ENCODE measurements around the gene CACNA1G. TPM values are rescaled to one million over a fixed set of nuclear protein-coding genes. Genes with fewer than 3 reads are reported as not detected.

The CACNA1G gene
- total and polyA plus RNA-seq, 2 experiments from 2014 or later, result 0.06 to 0.97 TPM

DNA sequence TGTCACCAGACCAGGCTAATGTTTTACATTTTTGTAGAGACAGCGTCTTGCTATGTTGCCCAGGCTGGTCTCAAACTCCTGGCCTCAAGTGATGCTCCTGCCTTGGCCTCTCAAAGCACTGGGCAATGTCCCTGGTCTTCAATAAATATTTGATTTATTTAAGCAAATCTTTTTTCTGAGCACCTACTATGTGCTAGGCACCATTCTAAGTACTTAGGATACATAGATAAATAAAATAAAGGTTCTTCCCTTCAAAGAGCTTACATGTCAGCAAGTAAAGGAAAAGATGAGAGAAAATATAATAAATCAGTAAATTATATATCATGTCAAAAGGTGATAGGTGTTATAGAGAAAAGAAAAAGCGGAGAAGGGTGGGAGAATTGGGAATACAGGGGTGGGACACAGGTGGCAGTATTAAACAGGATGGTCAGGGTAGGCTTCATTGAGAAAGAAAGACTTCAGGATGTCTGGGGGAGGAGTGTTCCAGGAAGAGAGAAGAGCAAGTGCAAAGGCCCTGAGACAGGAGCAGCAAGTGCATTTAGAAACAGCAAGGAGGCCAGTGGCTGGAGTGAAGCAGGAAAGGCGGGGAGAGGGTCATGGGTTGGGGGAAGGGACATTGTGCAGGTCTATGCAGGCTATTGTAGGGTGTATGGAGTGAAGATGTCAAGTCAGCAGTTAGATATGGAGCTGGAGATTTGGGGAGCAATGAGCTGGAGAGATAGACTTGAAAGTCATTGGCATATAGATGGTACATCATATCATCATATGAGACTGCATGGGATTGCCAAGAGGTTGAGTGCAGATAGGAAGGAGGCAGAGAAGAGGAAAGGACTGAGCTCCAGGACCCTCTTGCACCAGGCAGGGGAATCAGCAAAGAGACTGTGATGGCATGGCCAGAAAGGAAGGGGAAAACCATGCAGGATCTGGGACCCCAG lies 85.5 kb downstream of the CACNA1G start:
- no peaks in the 10 kb centered on the region for H3K9me3 ChIP-seq (ENCODE audit: low read depth)
- DNase-seq, result no peak
- no peak overlapping the region for H3K4me2 ChIP-seq (ENCODE audit: unreplicated experiment)
- in situ Hi-C loops (cut with MboI), result no loop called here
- H3K4me1 ChIP-seq (ENCODE audit: insufficient read depth), result peaks cover 9% of the 10 kb centered on the region
- no peak overlapping the region for H3K9ac ChIP-seq
- H3K4me3 ChIP-seq, result no peak overlapping the region
- H3K27me3 ChIP-seq (replicated peaks; ENCODE audit: insufficient read depth), result no peaks in the 10 kb centered on the region
- 0 out of 2 replicates have a peak, but pooled peaks cover 4% of the 10 kb centered on the region for H3F3A ChIP-seq (ENCODE audit: insufficient read depth)
- no peak overlapping the region for H3K27ac ChIP-seq
- 93 to 99% methylated on average over 3 of the region's 3 CpGs for WGBS, 2 experiments (ENCODE audit: low coverage in 1 of 2, low lambda C conversion rate in 2 of 2, missing lambda C conversion rate in 2 of 2)
- no peaks in the 10 kb centered on the region for H3K9me2 ChIP-seq (ENCODE audit: insufficient read depth)
- H3K79me2 ChIP-seq (ENCODE audit: insufficient read depth), result peaks cover 28% of the 10 kb centered on the region
- TF ChIP-seq EZH2 (IDR thresholded peaks at IDR 0.05; ENCODE audit: insufficient read depth, poor library complexity, severe bottlenecking), result no peak
- no peak for TF ChIP-seq EZH2phosphoT487 (IDR thresholded peaks at IDR 0.05; ENCODE audit: insufficient read depth, low read depth)
- H3K36me3 ChIP-seq (ENCODE audit: low read depth), result no peaks in the 10 kb centered on the region
- no peaks in the 10 kb centered on the region for H4K20me1 ChIP-seq (ENCODE audit: insufficient read depth)
- no peak overlapping the region for H2AFZ ChIP-seq

DNA sequence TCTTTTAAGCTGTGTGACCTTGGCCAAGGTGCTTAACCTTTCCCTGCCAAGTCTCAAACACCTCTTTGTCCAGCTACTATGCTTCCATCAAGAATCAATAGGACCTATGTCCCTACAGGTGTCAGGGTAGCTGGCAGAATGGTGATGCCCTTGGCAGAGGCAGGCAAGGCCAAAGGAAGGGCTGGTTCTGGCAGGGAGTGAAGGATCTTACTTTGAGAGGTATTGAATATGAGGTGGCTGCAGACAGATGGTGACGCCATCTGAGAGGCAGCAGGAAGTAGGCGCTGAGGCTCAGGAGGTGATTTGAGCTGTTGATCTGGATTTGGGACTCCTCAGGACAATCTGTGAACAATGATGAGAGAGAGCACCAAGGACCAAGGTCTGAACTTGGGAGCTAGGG lies 86.7 kb downstream of the CACNA1G start:
- Histone ChIP-seq H3F3A (ENCODE audit: insufficient read depth) (0 out of 2 replicates have a peak, but pooled peaks cover 4% of the 10 kb centered on the region), H2AFZ (no peak overlapping the region), H3K79me2 (ENCODE audit: insufficient read depth) (0 out of 2 replicates have a peak, but pooled peaks cover 22% of the 10 kb centered on the region), H3K4me1 (ENCODE audit: insufficient read depth) (no peaks in the 10 kb centered on the region), H4K20me1 (ENCODE audit: insufficient read depth) (no peaks in the 10 kb centered on the region), H3K9me2 (ENCODE audit: insufficient read depth) (no peaks in the 10 kb centered on the region), H3K9me3 (ENCODE audit: low read depth) (no peaks in the 10 kb centered on the region), H3K36me3 (ENCODE audit: low read depth) (no peaks in the 10 kb centered on the region), H3K4me2 (ENCODE audit: unreplicated experiment) (no peak overlapping the region), H3K27me3 (replicated peaks; ENCODE audit: insufficient read depth) (no peaks in the 10 kb centered on the region), H3K9ac (no peak overlapping the region), H3K4me3 (no peak overlapping the region), H3K27ac (no peak overlapping the region)
- in situ Hi-C loops (cut with MboI), result no loop called here
- TF ChIP-seq EZH2phosphoT487 (IDR thresholded peaks at IDR 0.05; ENCODE audit: insufficient read depth, low read depth) (no peak), EZH2 (IDR thresholded peaks at IDR 0.05; ENCODE audit: insufficient read depth, poor library complexity, severe bottlenecking) (no peak)
- no peak for DNase-seq
- 46 to 48% methylated on average over 2 of the region's 2 CpGs for WGBS, 2 experiments (ENCODE audit: low coverage in 1 of 2, low lambda C conversion rate in 2 of 2, missing lambda C conversion rate in 2 of 2)

DNA sequence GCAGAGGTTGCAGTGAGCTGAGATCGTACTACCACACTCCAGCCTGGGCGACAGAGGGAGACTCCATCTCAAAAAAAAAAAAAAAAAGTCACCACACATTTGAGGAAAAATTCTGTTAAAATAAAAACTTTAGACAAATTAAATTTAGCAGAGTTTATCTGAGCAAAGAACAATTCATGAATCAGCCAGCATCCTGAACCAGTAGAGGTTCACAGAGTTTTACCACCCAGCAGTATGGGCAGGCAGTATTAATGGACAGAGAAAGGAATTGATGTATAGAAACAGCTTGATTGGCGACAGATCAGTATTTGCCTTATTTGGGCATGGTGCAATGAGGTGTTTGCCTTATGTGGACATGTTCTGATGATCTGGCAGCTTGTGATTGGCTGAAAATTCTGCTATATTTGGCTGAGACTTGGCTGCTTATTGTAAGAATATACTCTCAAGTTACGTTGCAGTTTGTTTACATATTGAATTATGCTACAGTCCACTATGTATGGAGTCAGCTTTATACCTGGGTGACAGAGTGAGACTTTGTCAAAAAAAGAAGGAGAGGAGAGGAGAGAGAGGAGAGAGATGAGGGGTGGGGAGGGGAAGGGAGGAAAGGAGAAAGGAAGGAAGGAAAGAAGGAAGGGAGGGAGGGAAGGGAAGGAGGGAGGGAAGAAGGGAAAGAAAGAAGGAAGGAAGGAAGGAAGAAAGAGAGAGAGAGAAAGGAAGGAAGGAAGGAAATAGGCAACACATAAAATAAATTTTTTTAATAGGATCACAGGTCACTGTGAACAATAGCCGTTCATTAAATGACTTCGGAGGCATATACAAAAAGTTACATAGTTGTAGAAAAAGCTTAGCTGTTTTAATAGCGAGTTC lies 88.8 kb downstream of the CACNA1G start:
- no peak overlapping the region for H3K4me2 ChIP-seq (ENCODE audit: unreplicated experiment)
- in situ Hi-C loops (cut with MboI), result no loop called here
- H4K20me1 ChIP-seq (ENCODE audit: insufficient read depth), result no peaks in the 10 kb centered on the region
- 0 out of 2 replicates have a peak, but pooled peaks cover 4% of the 10 kb centered on the region for H3F3A ChIP-seq (ENCODE audit: insufficient read depth)
- H3K27ac ChIP-seq, result no peak overlapping the region
- TF ChIP-seq EZH2 (IDR thresholded peaks at IDR 0.05; ENCODE audit: insufficient read depth, poor library complexity, severe bottlenecking) (no peak), EZH2phosphoT487 (IDR thresholded peaks at IDR 0.05; ENCODE audit: insufficient read depth, low read depth) (no peak)
- no peaks in the 10 kb centered on the region for H3K9me2 ChIP-seq (ENCODE audit: insufficient read depth)
- H3K27me3 ChIP-seq (replicated peaks; ENCODE audit: insufficient read depth), result no peaks in the 10 kb centered on the region
- H3K9ac ChIP-seq, result no peak overlapping the region
- no peaks in the 10 kb centered on the region for H3K4me1 ChIP-seq (ENCODE audit: insufficient read depth)
- H2AFZ ChIP-seq, result no peak overlapping the region
- H3K4me3 ChIP-seq, result no peak overlapping the region
- whole genome bisulfite sequencing, 2 experiments (ENCODE audit: low coverage in 1 of 2, low lambda C conversion rate in 2 of 2, missing lambda C conversion rate in 2 of 2), result 87% methylated on average over 7 of the region's 7 CpGs
- DNase-seq, result no peak
- no peaks in the 10 kb centered on the region for H3K36me3 ChIP-seq (ENCODE audit: low read depth)
- H3K79me2 ChIP-seq (ENCODE audit: insufficient read depth), result 0 out of 2 replicates have a peak, but pooled peaks cover 12% of the 10 kb centered on the region
- H3K9me3 ChIP-seq (ENCODE audit: low read depth), result no peaks in the 10 kb centered on the region

DNA sequence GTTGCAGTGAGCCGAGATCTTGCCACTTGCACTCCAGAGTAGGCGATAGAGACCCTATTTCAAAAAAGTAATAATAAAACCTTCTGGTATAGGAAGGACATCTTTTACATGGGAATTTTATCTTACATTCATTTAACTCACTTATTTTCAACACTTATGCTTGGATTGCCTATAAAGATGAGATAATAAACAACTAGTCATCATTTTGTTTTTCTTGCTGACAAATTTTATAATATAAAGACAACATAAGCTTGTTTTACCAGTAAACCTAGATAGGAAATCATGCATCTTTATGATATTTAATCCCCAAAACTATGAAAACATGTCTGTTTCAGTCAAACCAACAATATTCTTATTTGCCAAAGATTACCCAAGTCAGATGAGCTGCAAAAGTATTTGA lies 91.1 kb downstream of the CACNA1G start:
- no peaks in the 10 kb centered on the region for H3K4me1 ChIP-seq (ENCODE audit: insufficient read depth)
- in situ Hi-C loops (cut with MboI), result no loop called here
- H3K4me2 ChIP-seq (ENCODE audit: unreplicated experiment), result no peak overlapping the region
- H3K79me2 ChIP-seq (ENCODE audit: insufficient read depth), result 0 out of 2 replicates have a peak, but pooled peaks cover 4% of the 10 kb centered on the region
- H3K27ac ChIP-seq, result no peak overlapping the region
- H2AFZ ChIP-seq, result no peak overlapping the region
- no peak overlapping the region for H3K9ac ChIP-seq
- no peaks in the 10 kb centered on the region for H4K20me1 ChIP-seq (ENCODE audit: insufficient read depth)
- TF ChIP-seq EZH2 (IDR thresholded peaks at IDR 0.05; ENCODE audit: insufficient read depth, poor library complexity, severe bottlenecking), result no peak
- no peak for TF ChIP-seq EZH2phosphoT487 (IDR thresholded peaks at IDR 0.05; ENCODE audit: insufficient read depth, low read depth)
- no peaks in the 10 kb centered on the region for H3K27me3 ChIP-seq (replicated peaks; ENCODE audit: insufficient read depth)
- WGBS, 2 experiments (ENCODE audit: low coverage in 1 of 2, low lambda C conversion rate in 2 of 2, missing lambda C conversion rate in 2 of 2), result 96 to 100% methylated on average over 2 of the region's 2 CpGs
- no peaks in the 10 kb centered on the region for H3K9me2 ChIP-seq (ENCODE audit: insufficient read depth)
- H3K36me3 ChIP-seq (ENCODE audit: low read depth), result no peaks in the 10 kb centered on the region
- H3K9me3 ChIP-seq (ENCODE audit: low read depth), result no peaks in the 10 kb centered on the region
- 0 out of 2 replicates have a peak, but pooled peaks cover 4% of the 10 kb centered on the region for H3F3A ChIP-seq (ENCODE audit: insufficient read depth)
- DNase-seq, result no peak
- no peak overlapping the region for H3K4me3 ChIP-seq
